Measurements from ENCODE around the gene BCAS1. TPM values are rescaled to one million over a fixed set of nuclear protein-coding genes. Genes with fewer than 3 reads are reported as not detected.
"Not testable (repeated sequence)": the region's sequence is repeated elsewhere in the genome, so short reads cannot be mapped to it uniquely, and the experiment has no call there.

The BCAS1 gene
- polyA plus RNA-seq, 4 donors = 2.8 to 5.3 (median 4.9) TPM

DNA sequence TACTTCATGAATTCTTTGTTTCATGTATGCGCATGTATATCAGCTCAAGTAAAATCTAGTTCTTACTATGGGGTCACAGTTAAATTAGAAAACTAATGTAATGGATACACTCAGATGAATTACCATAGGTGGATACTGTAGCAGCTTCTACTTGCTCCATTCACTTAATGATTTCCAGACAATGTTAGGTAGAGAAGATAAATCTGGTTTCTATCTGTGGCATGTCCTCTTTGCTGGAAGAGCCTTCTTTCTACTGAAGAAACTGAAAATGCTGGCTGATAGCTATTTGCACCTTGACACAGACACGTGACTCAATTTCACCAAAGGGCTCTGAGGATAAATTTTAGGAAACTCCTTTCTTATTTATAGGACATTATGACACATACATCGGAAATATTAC is 49.5 kb downstream of the BCAS1 start:
- no peak for DNase-seq (ENCODE audit: low read depth in 4 of 4, low spot score in 2 of 4)

DNA sequence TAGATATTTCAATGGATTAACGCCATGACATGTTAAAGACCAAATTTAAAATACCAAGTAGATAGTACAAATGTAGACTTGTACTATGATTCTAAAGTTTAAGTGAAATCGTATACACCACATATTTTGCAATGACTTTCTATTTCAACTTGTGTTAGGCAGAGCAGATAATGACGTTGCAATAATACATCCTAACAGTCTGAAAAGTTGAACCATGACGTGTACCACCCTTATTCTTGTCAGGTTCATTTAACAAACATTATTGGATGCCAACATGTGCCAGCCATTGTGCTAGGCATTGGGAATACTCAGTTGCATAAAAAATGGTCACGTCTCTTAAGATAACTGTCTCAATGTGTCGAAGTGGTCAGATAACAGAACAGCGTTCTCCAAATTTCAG is 50.0 kb downstream of the BCAS1 start:
- DNase-seq (ENCODE audit: low read depth in 4 of 4, low spot score in 2 of 4) = no peak

DNA sequence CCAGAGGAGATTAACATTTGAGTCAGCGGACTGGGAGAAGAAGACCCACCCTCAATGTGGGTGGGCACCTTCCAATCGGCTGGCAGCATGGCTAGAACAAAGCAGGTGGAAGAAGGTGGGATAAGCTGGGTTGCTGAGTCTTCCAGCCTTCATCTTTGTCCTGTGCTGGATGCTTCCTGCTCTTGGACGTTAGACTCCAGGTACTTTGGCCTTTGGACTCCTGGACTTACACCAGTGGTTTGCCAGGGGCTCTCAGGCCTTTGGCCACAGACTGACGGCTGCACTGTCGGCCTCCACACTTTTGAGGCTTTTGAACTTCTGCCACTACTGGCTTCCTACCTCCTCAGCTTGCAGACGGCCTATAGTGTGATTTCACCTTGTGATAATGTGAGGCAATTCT is 50.8 kb downstream of the BCAS1 start:
- no peak for DNase-seq (ENCODE audit: low read depth in 4 of 4, low spot score in 2 of 4)

DNA sequence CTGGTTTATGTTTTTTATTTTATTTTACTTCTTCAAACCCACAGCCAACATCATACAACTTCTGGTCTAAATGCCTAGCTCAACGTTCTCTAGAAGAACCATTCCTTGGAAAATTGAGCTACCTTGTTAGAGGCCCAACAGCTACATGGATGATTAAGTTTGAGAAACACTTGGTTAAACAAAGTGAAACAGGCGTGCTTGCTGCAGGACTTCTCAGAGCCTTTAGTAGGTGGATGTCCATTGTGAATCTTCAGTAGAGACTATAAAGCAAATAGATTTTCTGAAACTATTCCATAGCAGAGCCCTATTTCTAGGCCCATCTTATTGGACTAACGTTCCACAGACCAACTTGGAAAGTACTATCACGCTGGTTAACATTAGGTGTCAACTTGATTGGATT is 51.3 kb downstream of the BCAS1 start:
- DNase-seq (ENCODE audit: low read depth in 4 of 4, low spot score in 2 of 4) = no peak

DNA sequence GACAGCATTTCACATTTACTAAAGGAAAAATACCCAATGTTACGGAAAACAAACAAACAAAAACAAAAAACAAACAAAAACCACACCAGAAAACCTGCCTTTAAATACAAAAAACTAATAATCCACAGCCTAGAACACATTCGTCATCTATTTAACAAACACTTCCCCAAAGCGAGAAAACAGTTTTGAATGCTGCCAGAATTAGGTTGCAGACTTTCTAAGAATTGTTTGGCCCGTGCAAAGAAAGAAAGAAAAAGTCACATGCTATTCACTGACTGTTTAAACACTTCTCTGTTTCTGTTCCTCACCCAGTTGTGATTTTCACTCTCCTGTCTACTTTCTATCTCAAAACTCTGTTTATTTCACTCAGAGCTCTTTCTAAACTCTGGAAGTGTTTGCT is 52.5 kb downstream of the BCAS1 start:
- DNase-seq (ENCODE audit: low read depth in 4 of 4, low spot score in 2 of 4) = no peak

DNA sequence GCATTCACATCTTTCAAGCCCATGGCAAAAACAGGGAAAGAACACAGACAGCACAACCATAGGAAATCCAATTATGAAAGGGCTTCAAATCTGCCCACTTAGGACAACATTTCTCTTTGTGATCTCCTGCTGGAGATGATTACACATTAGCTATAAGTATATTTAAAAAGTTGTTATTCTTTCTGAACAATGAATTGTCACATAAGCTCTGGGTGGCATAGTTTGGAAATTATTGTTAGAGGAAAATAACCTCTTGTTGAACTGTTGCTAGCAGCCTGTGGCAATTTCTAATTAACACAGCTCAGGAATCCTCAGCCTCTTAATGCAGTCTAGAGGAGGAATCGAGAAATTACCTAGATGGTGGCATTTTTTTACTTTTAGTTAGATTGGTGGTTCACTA is 54.9 kb downstream of the BCAS1 start:
- no peak for DNase-seq (ENCODE audit: low read depth in 4 of 4, low spot score in 2 of 4)

DNA sequence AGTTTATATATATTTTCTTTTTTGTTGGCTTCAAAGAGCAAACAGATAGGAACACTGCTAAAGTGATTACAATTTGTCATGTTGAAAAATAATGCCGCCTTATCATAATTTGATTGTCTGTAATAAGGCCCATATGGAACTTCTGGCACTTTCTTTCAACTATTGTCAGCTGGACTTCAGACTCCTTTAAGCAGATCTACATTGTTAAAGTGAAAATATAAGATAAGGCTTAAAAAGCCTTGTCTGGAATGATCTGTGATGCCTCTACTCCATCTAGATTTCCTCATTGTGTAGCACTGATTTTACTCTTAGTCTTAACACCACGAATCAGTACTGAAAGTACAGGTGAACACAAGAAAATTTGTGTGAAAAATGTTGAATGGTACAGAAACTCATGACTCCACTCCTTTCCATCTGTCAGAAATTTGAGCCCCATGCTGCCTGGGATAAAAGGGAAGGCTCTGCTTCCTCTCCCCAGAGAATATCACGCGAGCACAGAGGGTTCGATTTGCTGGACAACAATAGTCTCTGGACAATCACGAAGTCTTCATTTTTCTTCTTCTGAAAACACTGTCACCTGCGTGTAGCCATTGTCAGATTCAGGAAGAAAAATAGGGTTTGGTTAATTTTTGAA is 56.0 kb downstream of the BCAS1 start:
- no peak for DNase-seq (ENCODE audit: low read depth in 4 of 4, low spot score in 2 of 4)

DNA sequence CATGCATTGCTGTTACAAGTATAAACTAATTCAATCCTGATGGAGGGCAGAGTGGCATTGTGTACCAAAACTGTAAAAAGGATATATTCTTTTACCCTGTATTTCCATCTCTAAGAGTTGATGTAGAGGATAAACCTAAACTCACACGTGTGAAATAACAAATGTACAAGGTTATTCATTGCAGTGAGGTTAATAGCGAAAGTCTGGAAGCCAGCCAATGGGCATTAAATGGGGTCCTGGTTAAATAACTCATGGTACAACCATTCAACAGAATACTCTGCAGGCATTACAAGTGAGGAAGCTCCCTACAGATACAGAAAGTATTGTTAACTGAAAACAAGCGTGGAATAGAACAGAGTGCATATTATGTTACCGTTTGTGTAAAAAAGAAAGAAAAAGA is 56.9 kb downstream of the BCAS1 start:
- DNase-seq (ENCODE audit: low read depth in 4 of 4, low spot score in 2 of 4) = no peak

DNA sequence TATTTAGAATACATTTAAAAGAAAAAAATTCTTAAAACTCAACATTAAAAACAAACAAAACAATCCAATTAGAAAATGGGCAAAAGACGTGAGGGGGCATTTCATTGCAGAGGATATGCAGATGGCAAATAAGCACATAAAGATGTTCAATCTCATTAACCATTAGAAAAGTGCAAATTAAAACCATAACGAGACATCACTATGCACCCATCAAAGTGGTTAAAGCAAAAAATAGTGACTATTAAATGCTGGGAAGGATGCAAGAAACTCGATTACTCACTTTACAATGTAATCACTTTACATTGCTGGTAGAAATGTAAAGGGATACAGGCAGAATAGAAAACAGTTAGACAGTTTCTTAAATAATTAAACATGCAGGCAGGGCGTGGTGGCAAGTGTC is 59.0 kb downstream of the BCAS1 start:
- DNase-seq (ENCODE audit: low read depth in 4 of 4, low spot score in 2 of 4) = no peak

DNA sequence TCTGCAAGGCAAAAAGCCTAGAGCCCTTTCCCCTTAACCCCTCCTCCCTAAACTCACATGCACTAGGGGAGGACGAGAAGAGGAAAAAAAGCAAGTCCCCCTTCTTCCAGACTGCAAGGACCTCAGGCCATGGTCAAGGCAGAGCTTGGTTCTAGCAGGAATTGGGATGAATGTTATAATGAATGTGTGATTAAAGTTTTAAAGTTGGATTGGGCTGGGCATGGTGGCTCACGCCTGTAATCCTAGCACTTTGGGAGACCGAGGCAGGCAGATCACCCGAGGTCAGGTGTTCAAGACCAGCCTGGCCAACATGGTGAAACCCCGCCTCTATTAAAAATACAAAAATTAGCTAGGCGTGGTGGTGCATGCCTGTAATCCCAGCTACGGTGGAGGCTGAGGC is 64.2 kb downstream of the BCAS1 start:
- DNase-seq (ENCODE audit: low read depth in 4 of 4, low spot score in 2 of 4) = not testable (repeated sequence)

DNA sequence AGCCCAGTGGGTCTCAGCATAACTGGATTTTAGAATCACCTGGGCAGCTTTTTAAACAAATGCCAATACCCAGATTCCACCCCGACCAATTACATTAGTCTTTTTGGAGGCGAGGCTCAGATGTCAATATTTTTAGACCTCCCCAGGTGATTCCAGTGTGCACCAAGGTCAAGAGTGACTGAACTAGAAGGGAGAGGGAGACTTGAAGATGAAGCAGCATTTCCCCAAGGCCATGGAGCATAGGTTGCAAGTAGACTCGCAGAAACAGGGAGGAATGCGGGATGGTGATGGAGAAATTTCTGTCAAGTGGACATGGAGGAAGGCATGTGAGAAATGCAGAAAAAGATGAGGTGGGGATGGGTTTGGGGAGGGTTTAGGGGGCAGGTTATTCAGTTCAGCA is 64.9 kb downstream of the BCAS1 start:
- DNase-seq (ENCODE audit: low read depth in 4 of 4, low spot score in 2 of 4) = no peak

DNA sequence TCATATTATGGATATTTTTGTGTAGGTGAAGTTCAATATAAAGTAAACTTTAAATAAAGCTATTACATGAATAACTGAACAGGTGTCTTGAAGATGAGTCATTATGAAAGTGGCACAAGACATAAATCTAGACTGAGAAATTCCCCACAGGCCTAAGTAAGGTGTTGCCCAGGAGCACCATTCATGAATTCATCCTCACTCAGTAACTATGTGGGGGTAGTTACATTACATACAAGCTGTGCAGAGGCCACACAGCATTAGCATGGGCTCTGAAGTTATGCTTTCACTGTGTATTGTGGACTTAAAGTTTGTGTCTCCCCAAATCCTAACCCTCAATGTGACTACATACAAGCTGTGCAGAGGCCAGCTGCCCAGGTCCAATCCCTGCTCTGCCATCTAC is 65.9 kb downstream of the BCAS1 start:
- no peak for DNase-seq (ENCODE audit: low read depth in 4 of 4, low spot score in 2 of 4)

DNA sequence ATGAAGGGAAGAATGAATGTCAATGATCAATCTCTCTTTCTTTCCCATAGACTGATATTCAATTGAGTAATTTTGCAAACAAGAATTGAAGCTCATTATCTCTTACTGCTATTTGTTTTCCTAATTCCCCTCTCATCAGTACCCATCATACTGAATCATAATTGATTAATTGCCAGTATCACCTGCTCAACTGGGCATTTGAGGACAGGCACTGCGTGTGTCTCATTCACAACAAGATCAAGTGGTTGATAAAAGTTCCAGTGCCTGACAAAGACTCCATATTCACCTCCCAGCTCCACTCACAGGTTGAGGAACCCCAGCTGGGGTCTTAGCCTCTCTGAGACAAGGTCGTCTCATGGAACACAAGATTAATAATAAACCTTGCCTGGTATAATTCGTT is 67.7 kb downstream of the BCAS1 start:
- DNase-seq (ENCODE audit: low read depth in 4 of 4, low spot score in 2 of 4) = no peak

DNA sequence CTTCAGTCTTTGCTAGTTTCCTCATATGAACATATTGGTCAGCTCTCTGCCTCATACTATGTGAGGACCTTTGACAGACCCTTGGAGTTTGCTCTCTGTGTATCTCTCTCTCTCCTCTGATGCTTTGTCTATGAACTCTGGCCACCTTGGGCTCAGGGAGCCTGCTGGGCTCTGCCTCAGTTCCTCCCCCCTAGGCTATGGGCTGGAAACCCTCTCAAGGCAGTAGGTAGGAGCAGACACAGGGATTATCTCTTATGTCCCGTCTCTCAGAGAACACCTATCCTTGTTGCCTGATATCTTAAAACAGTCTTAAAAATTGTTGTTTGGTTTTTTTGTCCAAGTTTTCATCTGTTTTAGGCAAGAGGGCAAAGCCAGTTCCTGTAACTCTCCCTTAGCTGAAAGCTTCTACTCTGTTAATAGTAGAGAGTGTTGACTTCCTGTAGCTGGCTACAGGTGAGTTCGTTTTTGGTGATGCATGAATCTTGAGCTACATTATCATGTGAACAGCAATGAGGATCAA is 68.3 kb downstream of the BCAS1 start:
- DNase-seq (ENCODE audit: low read depth in 4 of 4, low spot score in 2 of 4) = no peak

DNA sequence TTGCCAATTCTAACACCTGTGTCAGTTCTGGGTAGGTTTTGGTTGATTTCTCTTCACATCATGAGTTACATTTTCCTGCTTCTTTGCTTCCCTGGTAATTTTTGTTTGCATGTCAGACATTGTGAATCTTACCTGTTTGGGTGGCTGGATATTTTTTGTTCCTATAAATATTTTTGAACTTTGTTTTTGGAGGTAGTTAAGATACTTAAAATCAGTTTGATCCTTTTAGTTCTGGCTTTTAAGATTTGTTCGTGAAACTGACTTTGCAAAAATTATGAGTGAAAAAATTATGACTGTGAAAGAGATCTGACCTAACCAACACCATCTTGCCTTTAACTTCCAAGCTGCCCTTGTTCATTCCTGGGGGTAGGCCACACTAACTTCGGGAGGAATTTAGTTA is 69.5 kb downstream of the BCAS1 start:
- DNase-seq (ENCODE audit: low read depth in 4 of 4, low spot score in 2 of 4) = no peak

DNA sequence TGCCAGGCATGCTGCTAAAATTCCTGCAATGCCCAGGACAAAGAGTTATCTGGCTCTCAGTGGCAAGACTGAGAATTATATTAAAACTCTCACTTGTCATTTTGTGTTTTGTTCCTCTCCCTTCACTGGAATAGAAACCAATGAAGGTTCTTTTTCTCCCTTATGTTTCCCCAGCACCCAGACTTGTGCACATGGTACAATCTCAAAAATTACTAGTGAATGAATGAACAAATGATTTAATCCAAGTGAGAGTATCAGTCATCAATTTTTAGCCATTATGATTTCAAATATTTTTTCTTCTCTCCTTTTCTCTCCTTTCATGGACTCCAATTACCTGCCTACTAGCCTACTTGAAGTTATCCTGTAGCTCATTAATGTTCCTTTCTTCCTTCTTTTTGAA is 70.1 kb downstream of the BCAS1 start:
- no peak for DNase-seq (ENCODE audit: low read depth in 4 of 4, low spot score in 2 of 4)

DNA sequence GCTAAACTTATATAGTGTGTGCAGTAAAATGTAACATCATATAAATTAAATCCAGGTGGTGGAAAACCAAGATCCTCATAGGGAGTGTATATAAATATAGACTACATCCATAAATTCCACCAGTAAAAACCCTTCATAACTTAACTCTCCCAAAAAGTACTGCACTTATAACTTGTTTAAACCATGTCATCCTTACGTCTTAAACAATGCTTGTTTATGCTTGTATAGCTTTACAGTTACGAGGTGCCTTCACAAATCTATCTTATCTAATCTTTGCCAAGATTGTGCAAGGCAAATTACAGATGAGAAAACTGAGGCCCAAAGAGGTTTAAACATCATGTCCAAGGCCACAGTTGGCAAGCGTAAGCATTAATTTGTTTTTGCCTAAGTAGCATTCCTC is 71.3 kb downstream of the BCAS1 start:
- DNase-seq (ENCODE audit: low read depth in 4 of 4, low spot score in 2 of 4) = no peak

DNA sequence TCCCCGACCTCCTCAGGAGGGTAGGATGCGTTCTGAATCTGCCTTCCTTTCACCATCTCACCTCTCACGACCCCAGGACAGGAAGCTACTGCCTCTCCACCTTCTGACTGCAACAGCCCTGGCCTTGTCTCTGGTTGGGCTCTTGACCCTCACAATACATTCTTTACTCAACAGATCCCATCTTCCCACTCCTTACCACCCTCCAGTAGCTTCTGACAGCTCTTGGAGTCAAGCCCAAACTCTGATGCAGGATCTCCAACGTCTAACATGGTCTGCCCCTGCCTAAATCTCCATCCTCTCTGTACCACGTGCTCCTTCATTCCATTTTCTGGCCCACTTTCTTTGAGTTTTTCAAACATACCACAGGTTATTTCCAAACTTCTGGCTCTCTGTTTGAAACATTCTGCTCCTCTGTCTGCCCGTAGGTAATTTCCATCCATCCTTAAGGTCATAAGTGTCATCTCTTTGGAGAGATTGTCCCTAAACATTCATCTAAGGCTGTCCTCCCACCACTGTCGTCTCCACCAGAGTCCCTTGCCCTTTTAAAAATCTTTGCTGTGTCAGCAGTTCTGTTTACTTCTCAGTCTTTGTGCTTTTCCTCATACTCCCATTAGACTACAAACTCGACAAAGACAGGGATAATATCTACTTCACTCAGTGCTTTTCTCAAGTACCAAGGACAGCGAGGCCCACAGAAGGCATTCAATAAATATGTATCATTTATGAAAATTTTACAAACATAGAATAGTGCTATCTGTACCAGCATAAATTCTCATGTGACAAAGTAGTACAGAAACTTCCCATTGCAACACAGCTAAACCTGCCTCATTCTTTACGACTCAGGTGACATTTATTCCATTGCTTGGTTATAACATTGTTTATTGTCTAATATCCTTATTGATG is 73.6 kb downstream of the BCAS1 start:
- no peak for DNase-seq (ENCODE audit: low read depth in 4 of 4, low spot score in 2 of 4)

DNA sequence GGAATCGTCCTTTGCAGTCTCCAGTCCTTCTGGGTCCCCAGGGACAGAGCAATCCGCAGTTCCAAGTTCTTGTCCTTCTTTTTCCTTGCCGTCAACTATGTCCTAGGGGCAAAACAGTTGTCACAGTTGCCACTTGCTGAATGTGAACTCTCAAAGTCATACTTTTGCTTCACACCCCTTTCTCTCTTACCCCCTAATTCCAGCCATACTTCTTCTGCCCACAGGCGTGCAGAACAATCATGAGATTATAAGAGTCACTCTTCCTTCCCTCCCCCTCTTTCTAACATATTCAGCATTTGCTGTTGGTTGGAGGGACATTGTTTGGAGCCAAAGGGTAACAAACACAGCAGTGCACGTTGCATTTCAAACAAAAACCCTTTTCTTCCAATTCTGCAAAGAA is 74.4 kb downstream of the BCAS1 start:
- DNase-seq (ENCODE audit: low read depth in 4 of 4, low spot score in 2 of 4) = no peak

DNA sequence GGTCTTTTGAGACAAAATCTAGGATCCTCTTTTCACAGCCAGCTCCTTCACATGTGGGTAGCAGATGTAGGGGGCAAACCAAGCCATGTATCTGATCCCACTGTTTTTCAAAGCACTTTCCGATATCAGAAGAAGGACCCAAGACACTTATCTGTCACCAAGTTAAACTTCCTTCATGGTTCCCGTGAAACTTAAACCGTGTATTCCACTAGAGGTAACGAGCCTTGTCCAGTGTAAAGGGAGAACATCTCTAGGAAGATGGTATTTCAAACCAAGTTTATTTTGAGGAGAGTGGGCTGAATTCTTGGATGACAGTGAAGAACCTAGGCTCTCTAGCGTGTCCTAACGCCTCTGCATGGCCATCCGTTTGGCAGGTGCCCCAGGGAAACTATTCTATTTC is 76.3 kb downstream of the BCAS1 start:
- no peak for DNase-seq (ENCODE audit: low read depth in 4 of 4, low spot score in 2 of 4)

DNA sequence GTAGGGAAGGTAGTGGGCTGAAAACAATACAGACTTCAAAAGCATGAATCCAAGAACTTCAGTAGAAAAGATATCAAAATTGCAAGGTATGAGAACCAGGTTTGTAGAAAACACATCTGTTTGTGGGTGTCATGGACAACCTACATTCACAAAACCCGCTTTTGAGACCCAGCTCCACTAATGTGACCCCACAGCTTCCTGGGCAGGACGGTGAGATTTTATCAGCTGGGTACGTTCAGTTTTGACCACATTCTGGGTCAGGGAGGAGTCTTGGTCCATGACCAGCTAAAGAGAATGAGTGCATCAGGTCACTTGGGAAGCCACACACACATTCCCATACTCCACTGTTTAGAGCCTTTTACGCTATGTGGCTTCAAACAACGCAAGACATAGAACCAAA is 77.1 kb downstream of the BCAS1 start:
- no peak for DNase-seq (ENCODE audit: low read depth in 4 of 4, low spot score in 2 of 4)

DNA sequence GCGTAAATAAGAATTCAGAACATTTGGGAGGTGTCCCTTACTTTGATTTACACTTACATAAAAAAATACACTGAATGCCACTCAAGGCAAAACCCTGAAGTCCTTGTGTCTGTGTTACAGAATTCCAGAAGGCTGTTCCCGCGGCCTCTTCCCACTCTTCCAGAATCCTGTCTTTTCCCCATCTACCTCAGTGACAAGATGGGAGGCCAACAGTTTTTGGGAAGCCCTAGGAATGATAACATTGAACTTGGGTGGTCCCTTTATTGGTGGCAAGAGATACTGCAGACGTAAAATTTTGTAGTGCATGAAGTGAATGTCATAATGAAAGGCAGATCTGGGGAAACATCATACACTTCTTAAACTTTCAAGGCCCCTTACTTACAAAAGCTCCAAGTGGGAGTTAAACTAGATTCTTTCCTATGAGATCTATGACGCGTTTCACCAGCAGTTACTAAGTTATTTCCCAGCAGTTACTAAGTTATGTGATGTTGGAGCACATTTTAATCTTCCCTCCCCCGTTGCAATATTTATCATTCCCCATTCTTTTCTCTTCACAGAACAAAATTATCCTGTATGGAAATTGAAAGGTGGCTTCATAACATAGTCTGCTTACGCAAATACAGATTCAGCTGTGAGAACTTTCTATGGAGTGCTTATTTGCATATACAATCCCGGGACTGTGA is 79.5 kb downstream of the BCAS1 start:
- no peak for DNase-seq (ENCODE audit: low read depth in 4 of 4, low spot score in 2 of 4)

All from left renal cortex interstitium (tissue), 4 donors.